GM21515 (cell line): ENCODE results near the gene SLC13A3.
"Not testable (repeated sequence)": the region's sequence is repeated elsewhere in the genome, so short reads cannot be mapped to it uniquely, and the experiment has no call there.

Experiments
- ATAC-seq: cut with Tn5 transposase; IDR thresholded peaks from one replicate; pipeline ENCODE4 v1.9.1; 2021; ENCODE audit not compliant: unreplicated experiment

SLC13A3 gene

GRCh38 chr20:46681032-46681854 lies 30.0 kb upstream of the SLC13A3 start:
- no peak for ATAC-seq

GRCh38 chr20:46680684-46681031 lies 29.4 kb upstream of the SLC13A3 start:
- no peak for ATAC-seq

GRCh38 chr20:46678516-46678915 lies 27.3 kb upstream of the SLC13A3 start:
- no peak for ATAC-seq

DNA sequence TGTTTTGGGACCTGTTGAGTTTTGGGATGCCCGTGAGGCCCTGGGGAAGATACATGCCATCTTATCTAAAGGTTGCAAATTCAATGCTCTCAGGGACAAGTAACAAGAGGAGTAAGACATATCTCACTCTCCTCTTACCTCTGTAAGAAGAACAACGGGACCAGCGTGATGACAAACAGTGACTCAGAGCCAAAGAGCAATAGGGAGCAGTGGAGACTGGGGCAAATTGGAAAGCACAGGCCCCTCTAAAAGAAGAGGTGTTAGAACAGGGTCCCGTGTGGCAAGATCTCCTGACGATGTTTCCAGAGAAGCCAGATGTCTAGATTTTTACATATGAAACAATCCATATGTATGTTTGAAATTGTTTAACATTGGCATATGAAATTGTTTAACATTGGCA lies 26.3 kb upstream of the SLC13A3 start:
- no peak for ATAC-seq

DNA sequence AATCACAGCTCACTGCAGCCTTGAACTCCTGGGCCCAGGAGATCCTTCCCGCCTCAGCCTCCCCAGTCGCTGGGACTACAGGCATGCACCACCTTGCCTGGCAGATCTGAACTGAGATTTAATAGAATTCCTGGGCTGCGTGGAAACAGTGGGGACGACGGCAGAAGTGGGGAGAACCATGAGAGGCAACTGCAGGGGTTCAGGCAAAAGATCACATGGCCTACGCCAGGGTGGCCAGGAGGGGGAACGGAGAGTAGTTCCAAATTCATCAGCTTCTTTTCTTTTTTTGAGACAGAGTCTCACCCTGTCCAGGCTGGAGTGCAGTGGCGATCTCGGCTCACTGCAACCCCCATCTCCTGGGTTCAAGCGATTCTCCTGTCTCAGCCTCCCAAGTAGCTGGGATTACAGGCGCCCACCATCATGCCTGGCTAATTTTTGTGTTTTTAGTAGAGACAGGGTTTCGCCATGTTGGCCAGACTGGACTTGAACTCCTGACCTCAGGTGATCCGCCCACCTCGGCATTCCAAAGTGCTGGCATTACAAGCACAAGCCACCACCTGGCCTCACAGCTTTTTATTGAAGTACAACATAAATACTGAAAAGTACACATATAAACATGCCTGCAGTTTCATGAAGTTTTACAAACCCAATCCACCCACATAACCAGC lies 25.5 kb upstream of the SLC13A3 start:
- ATAC-seq, result not testable (repeated sequence)

- no peak for ATAC-seq
Observed at GRCh38 chr20:46674253-46675083, 23.2 kb upstream of the SLC13A3 start.

DNA sequence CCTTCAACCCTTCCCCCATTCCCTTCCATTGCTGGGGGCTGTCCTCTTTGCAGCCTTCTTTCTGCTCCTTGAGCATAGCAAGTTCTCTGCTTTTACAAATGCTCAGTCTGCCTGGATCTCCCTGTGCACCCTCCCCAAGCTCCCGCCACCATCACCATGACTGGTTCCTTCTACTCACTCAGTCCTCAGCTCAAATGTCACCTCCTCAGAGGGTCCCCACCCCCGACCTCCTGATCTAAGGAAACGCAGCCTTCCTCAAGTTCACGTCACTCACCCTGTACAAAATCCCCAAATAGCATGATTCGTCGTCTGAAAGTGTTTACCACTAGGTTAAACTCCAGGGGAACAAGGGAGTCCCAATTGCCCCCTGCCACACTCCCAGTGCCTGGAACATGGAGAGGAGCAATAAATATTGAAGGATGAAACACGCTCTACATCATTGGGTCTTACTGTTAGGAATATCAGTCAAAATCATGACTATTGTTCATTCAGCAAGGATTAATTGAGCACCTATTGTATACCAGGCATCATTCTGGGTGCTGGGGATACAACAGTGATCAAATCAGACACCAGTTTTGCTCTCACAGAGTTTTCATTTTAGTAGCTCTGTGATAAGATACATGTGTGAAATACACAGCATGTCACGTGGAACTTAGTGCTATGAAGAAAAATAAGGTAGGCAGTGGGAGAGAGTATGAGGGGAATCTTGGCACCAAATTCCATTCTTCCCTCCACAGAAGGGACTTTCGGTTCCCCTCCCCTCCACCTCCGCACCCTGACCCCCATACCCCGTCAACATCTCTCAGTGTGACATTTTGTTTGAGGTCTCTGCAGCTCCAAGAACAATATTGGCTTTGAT lies 22.4 kb upstream of the SLC13A3 start:
- ATAC-seq, result no peak

DNA sequence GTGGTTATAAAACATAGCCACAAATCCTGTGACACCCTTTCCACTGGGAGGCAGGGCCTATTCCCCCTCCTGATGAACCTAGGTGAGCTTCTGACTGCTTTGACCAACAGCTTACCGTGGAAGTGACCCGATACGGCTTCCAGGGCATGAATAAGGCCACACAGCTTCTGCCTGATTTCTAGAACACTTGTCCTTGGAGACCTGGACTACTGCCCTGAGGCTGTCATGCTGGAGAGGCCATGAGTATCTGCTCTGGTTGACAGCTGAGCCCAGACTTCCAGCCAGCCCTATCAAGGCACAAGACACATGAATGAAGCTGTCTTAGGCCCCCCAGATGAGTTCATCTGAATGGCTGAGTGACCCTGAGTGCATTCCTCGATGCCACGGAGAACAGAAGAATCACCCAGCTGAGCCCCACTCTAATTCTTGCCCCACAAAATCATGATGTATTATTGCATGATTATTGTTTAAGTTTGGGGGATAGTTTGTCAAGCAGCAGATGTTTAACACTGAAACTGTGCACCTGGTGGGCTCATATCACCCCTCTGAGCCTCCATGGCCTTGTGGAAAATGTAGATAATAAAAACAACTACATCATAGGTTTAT lies 21.4 kb upstream of the SLC13A3 start:
- ATAC-seq, result no peak

DNA sequence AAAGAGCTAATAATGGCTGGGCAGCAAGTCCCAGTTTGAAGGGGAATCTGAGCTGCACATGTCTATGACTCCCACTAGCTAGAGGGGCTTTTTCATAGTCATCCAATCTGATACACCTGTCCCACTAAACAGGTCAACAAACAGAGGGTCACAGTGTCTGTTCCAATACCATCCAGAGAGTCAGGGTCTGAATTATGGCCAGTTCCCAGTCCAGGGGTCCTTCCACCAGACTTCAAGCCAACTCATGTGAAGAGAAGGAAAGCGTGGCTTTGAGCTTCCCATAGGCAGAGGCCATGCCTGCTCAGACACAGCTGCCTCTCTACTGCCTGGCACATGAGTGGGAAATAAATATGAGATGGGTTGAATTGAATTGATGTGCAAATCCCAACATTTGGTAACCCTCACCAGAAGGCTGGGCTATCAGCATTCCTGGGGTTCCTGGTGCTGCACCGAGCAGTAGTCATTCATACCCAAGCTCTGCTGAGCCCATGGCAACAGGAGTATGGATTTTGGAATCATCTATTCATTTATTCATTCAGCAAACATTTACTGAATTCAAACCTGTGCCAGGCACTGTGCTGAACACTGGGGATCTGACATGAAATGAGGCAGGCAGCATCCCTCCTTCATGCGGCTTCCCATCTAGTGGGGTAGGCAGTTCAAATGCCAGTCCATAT lies 20.7 kb upstream of the SLC13A3 start:
- no peak for ATAC-seq

DNA sequence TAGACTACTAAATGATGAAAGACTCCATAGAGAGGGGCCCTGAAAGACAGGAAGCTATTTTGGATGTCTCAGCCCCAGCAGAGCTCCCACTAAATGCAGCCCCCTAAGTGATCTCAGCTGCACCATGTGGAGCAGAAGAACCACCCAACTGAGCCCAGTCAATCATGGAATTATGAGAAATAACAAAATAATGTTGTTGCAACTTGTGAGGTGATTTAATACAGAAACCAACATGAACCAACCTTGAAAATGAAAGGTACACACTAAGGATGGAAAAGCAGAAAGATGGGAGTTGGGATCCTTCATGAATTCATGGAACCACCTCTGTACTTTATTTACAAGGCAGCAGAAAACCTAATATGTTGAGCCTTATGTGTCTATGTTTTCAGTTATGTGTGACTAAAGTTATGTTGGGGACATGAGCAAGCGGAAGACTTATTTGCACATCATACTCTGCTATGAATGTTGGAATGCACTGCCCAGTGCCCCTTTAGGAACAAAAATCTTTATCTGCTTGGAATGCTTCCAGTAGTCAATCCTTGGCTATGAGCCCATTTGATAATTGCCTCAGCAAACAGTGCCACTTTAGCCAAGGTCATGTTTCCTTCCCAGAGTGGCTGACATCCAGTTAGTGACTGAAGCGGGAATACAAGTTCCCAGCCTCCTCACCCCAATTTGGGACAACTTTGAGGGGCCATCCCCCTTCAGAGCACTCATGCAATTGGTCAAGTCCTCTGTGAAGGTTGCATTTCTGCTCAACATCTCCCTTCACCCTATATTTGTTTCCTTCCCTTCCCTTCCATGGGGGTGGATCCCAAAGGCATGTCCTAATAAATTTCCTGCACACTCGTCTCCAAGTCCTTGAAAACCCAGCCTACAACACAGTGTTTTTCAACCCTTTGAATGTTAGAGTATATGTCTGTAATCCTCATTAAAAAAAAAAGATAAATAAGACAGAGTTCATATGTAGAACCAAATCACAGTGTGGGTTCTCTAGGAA lies 19.6 kb upstream of the SLC13A3 start:
- ATAC-seq, result no peak

- no peak for ATAC-seq
Observed at GRCh38 chr20:46670228-46670584, 18.9 kb upstream of the SLC13A3 start.

DNA sequence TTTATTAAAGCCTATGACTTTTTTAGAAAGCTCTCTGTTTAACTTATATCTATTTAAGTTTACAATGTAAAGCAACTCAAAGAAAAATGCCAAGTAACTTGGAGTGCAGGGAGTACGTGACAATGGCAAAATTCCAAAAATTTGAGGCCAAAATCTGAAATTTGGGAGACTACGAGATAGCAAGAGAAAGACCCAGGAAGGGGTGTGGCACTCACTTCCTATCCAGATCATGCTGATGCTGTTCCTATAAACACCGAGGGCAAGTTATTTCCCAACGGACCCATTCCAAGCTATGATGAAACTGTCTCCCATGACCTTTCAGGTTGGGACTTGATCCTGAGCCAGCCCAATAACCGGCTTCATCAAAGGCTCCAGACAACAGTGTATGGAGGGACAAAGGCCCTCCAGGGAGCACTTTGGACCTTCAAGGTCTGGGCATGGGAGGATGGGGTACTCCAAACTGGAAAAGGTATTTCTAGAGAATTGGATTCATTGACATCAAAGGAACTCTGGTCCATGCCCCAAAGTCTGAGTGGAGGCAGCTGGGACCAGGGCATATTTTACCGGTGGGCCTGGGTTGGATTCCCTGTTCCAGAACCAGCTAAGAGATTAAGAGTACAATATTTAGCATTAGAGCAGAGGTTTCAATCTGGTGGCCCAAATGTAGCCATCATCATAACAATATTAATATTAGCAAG lies 15.7 kb upstream of the SLC13A3 start:
- ATAC-seq, result no peak

DNA sequence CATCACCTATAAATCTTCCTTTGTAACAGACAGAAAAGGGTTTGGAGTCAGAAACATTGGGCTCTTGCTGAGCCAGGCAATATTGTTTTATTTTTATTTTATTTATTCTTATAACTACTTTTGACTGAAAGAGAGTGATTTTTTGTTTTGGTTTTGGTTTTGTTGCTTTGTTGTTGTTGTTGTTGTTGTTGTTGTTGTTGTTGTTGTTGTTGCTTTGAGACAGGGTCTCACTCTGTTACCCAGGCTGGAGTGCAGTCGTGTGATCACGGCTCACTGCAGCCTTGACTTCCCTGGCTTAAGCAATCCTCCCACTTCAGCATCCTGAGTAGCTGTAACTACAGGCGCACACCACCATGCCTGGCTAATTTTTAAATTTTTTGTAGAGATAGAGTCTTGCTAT lies 15.0 kb upstream of the SLC13A3 start:
- ATAC-seq, result no peak

- ATAC-seq, result no peak
Observed at GRCh38 chr20:46665602-46666001, 14.3 kb upstream of the SLC13A3 start.

DNA sequence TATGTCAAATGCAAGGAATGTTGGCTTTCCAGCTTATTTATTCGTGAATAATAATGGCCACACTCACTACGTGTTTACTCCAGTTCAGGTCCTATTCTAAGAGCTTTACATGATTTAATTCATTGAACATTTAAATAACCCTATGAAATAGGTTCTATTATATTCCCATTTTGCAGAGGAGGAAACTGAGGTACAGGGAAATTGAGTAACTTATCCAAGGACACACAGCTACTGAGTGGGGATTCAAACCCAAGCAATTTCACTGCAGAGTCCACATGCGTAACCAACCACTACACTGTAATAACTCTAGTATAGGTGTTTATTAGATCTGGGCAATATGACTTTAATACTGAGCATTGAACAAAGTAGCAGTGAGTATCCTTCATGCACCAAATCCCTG lies 12.3 kb upstream of the SLC13A3 start:
- no peak for ATAC-seq

DNA sequence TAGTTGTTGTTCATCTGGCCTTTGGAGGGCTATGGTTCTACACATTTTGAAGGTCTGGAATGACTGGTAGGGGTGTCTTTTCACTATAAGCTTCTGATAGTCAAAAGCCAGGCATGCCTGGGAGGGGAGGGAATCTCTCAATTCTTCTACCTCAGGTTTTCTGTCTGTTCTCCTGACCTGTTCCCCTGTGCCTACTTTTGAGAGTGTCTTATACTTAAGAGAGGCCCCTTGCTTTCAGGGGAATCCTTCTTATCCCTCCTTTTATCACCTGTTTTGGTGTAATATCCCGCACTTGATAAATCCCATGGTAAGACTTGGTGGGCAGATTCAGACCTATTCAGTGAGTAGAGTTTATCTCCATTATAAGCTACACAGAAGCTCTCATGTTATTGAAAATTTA lies 10.4 kb upstream of the SLC13A3 start:
- no peak for ATAC-seq

DNA sequence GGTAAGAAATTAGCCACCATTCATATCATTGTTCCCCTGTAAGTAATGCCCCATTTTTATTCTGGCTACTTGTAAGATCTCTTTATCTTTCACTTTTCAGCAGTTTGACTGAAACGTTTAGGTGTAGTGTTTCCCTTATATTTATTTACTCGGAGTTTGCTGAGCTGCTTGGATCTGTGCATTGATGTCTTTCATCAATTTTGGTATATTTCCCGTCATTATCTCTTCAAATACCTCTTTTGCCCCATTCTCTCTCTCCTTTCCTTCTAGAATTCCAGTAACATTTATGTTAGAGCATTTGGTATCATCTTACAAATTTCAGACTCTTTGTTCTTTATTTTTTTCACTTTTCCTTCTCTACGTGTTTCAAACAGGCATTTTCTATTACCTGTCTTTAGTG lies 9.2 kb upstream of the SLC13A3 start:
- ATAC-seq, result no peak

DNA sequence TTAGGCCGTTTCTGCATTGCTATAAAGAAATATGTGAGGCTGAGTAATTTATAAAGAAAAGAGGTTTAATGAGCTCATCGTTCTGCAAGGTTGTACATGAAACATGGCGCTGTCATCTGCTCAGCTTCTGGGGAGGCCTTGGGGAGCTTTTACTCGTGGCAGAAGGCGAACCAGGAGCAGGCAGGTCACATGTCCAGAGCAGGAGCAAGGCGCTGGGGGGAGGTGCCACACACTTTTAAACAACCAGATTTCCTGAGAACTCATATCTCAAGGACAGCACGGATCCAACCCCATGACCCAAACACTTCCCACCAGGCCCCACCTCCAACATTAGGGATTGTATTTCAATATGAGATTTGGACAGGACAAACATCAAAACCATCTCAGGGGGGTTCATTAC lies 6.4 kb upstream of the SLC13A3 start:
- no peak for ATAC-seq
